PC-3 (cell line): ENCODE measurements around the gene ZNF281. TPM values are rescaled to one million over a fixed set of nuclear protein-coding genes. Genes with fewer than 3 reads are reported as not detected.

Experiments used
- ATAC-seq: fragments of 200-7000 bp; cut with Tn5 transposase; 2 replicates; pipeline ENCODE4 v1.9.1; 2020; ENCODE audit warnings: mild to moderate bottlenecking, moderate library complexity
- BruUV-seq: library from RNA; stranded (reverse); fragments of 400-500 nt; replicated peaks from 2 replicates; lab custom pipeline; 2021; lab: Mats Ljungman, UMichigan
- CTCF ChIA-PET: fragments of 300-600 bp; sonication (Branson Sonifier 250); formaldehyde crosslinking; loops from one replicate; lab custom pipeline; 2022; ENCODE audit warnings: antibody characterized with exemption; lab: Charles Lee
- POLR2A ChIA-PET: fragments of 300-600 bp; sonication (Branson Sonifier 250); formaldehyde crosslinking; loops from one replicate; lab custom pipeline; 2022; ENCODE audit warnings: antibody characterized with exemption; ENCODE audit not compliant: unreplicated experiment; lab: Charles Lee
- DNase-seq: peaks from one replicate; pipeline ENCODE4 v3.0.0-alpha.2; 2015
- H2AFZ ChIP-seq: fragments of 300-600 bp; sonication (generic); 2 replicates; pipeline ENCODE4 v1.6.0; 2016; ENCODE audit warnings: antibody characterized with exemption, low read length
- H3F3A ChIP-seq: fragments of 300-600 bp; sonication (generic); one replicate; pipeline ENCODE4 v1.6.0; 2017; ENCODE audit warnings: antibody characterized with exemption, low read length, control low read depth, mild to moderate bottlenecking; ENCODE audit not compliant: unreplicated experiment
- H3K27ac ChIP-seq: fragments of 300-600 bp; sonication (generic); 2 replicates; pipeline ENCODE4 v1.5.1; 2016; ENCODE audit warnings: mild to moderate bottlenecking, low read length
- H3K27me3 ChIP-seq: fragments of 300-600 bp; sonication (generic); 2 replicates; pipeline ENCODE4 v1.6.1; 2016; ENCODE audit warnings: low read length, mixed read lengths
- H3K36me3 ChIP-seq: fragments of 300-600 bp; sonication (generic); 2 replicates; pipeline ENCODE4 v1.6.1; 2016; ENCODE audit warnings: low read depth, mixed run types, low read length, mixed read lengths
- H3K4me1 ChIP-seq: fragments of 300-600 bp; sonication (generic); 2 replicates; pipeline ENCODE4 v1.5.1; 2016; ENCODE audit warnings: low read length; ENCODE audit not compliant: insufficient read depth
- H3K4me2 ChIP-seq: fragments of 300-600 bp; sonication (generic); 2 replicates; pipeline ENCODE4 v1.6.0; 2016; ENCODE audit warnings: low read length
- H3K4me3 ChIP-seq: fragments of 300-600 bp; sonication (generic); 2 replicates; pipeline ENCODE4 v1.5.1; 2016; ENCODE audit warnings: mild to moderate bottlenecking, low read length, mixed read lengths
- H3K79me2 ChIP-seq: fragments of 300-600 bp; sonication (generic); 2 replicates; pipeline ENCODE4 v1.6.1; 2017; ENCODE audit warnings: low read length, mixed read lengths
- H3K9ac ChIP-seq: fragments of 300-600 bp; sonication (generic); 2 replicates; pipeline ENCODE4 v1.6.0; 2016; ENCODE audit warnings: mild to moderate bottlenecking, low read length
- H3K9me2 ChIP-seq: fragments of 300-600 bp; sonication (generic); replicated peaks from 2 replicates; pipeline ENCODE4 v1.6.1; 2016; ENCODE audit warnings: mixed run types, low read length, mixed read lengths
- H3K9me3 ChIP-seq: fragments of 300-600 bp; sonication (generic); 2 replicates; pipeline ENCODE4 v1.6.1; 2016; ENCODE audit warnings: low read length, mixed read lengths
- H4K20me1 ChIP-seq: fragments of 300-600 bp; sonication (generic); 2 replicates; pipeline ENCODE4 v1.6.1; 2016; ENCODE audit warnings: low read length, mixed read lengths
- CTCF ChIP-seq: fragments of 300-600 bp; sonication (generic); conservative IDR thresholded peaks from 2 replicates; pipeline ENCODE4 v1.5.1; 2017; ENCODE audit warnings: antibody characterized with exemption, low read depth, mild to moderate bottlenecking, low read length
- EZH2 ChIP-seq: fragments of 300-600 bp; sonication (generic); IDR thresholded peaks from one replicate; pipeline ENCODE4 v1.6.1; 2017; ENCODE audit warnings: antibody characterized with exemption, mild to moderate bottlenecking, low read length; ENCODE audit not compliant: unreplicated experiment
- EZH2phosphoT487 ChIP-seq: fragments of 300-600 bp; sonication (generic); IDR thresholded peaks from 2 replicates; pipeline ENCODE4 v1.6.1; 2018; ENCODE audit warnings: mild to moderate bottlenecking, antibody characterized with exemption, low read length, borderline replicate concordance
- intact Hi-C: fragments of 100-400 bp; cut with micrococcal nuclease; formaldehyde crosslinking; loops from 2 replicates; pipeline ENCODE4 v1.9.0; 2023
- total RNA-seq: library from RNA; depleted of rRNA; stranded (reverse); fragments of >200 nt; gene quantifications from 2 replicates; pipeline ENCODE4 v1.2.3, GENCODE V29; 2014

ZNF281 gene
- total RNA-seq, 1 experiment from 2014 or later, result 26.6 TPM

GRCh38 chr1:200399860-200400259 lies 10.0 kb downstream of the ZNF281 start:
- Histone ChIP-seq H3K9me3 (no peaks in the 10 kb centered on the region), H3K9ac (no peak overlapping the region), H4K20me1 (0 out of 2 replicates have a peak, but pooled peaks cover 3% of the 10 kb centered on the region), H3F3A (peaks cover 3% of the 10 kb centered on the region), H2AFZ (no peak overlapping the region), H3K4me1 (peaks cover 7% of the 10 kb centered on the region), H3K9me2 (no peaks in the 10 kb centered on the region), H3K27ac (no peak overlapping the region), H3K79me2 (peaks cover 48% of the 10 kb centered on the region), H3K27me3 (no peaks in the 10 kb centered on the region), H3K4me3 (no peak overlapping the region), H3K36me3 (peaks cover 10% of the 10 kb centered on the region; the same call in 1 of the 2 replicates), H3K4me2 (no peak overlapping the region)
- TF ChIP-seq CTCF (no peak), EZH2phosphoT487 (no peak), EZH2 (no peak)
- intact Hi-C loops, result loop anchor here (2.0 to 10.0 kb wide), 2 partner anchors 17 to 715 kb away; no protein-coding TSS in a partner anchor
- ATAC-seq (peak; percentile 43), DNase-seq (no peak)
- ChIA-PET POLR2A (interaction anchor here (0.6 kb wide), 1 partner anchor 110 kb away, joined by 6 read pairs; no protein-coding TSS in a partner anchor), CTCF (no interaction called here)
- no TSS peak for BruUV-seq

- Histone ChIP-seq H3F3A (peaks cover 3% of the 10 kb centered on the region), H3K36me3 (peaks cover 9% of the 10 kb centered on the region; the same call in 1 of the 2 replicates), H3K9ac (no peak overlapping the region), H3K9me2 (no peaks in the 10 kb centered on the region), H3K4me2 (no peak overlapping the region), H4K20me1 (no peaks in the 10 kb centered on the region), H3K79me2 (peaks cover 35% of the 10 kb centered on the region), H3K4me3 (no peak overlapping the region), H3K9me3 (no peaks in the 10 kb centered on the region), H2AFZ (no peak overlapping the region), H3K27ac (no peak overlapping the region), H3K27me3 (no peaks in the 10 kb centered on the region), H3K4me1 (peaks cover 6% of the 10 kb centered on the region; the same call in 1 of the 2 replicates)
- DNase-seq (no peak), ATAC-seq (no peak)
- intact Hi-C loops, result loop anchor here (2.0 kb wide), 1 partner anchor 16 kb away; no protein-coding TSS in a partner anchor
- ChIA-PET POLR2A (no interaction called here), CTCF (no interaction called here)
- TF ChIP-seq EZH2 (no peak), CTCF (no peak), EZH2phosphoT487 (no peak)
- no TSS peak for BruUV-seq
Observed at GRCh38 chr1:200398373-200398772, 11.5 kb downstream of the ZNF281 start.

- ChIA-PET CTCF (no interaction called here), POLR2A (no interaction called here)
- peak; percentile 94 for ATAC-seq
- Histone ChIP-seq H3K9ac (no peak overlapping the region), H3K4me2 (no peak overlapping the region), H2AFZ (no peak overlapping the region), H3K9me3 (no peaks in the 10 kb centered on the region), H3K4me3 (no peak overlapping the region), H3K27me3 (no peaks in the 10 kb centered on the region), H3K27ac (no peak overlapping the region), H4K20me1 (no peaks in the 10 kb centered on the region), H3K9me2 (no peaks in the 10 kb centered on the region), H3K79me2 (no peaks in the 10 kb centered on the region), H3F3A (peaks cover 3% of the 10 kb centered on the region), H3K4me1 (peaks cover 12% of the 10 kb centered on the region; the same call in 1 of the 2 replicates), H3K36me3 (no peaks in the 10 kb centered on the region)
- DNase-seq, result peak; percentile 64
- intact Hi-C loops, result no loop called here
- BruUV-seq, result no TSS peak
- TF ChIP-seq EZH2phosphoT487 (no peak), CTCF (no peak)
Observed at GRCh38 chr1:200392625-200393185, 17.1 kb downstream of the ZNF281 start.
